DMS 273 treated with DMSO at 0.1 percent for 48 hours (cell line): ENCODE data around the gene KRT10.
"Not testable (repeated sequence)": the region's sequence is repeated elsewhere in the genome, so short reads cannot be mapped to it uniquely, and the experiment has no call there.

Experiments
- DNase-seq: peaks from one replicate; lab custom pipeline; 2025; lab: John Stamatoyannopoulos, UW

The KRT10 gene

GRCh38 chr17:40832840-40833239 is 10.4 kb upstream of the KRT10 start:
- DNase-seq, result no peak

DNA sequence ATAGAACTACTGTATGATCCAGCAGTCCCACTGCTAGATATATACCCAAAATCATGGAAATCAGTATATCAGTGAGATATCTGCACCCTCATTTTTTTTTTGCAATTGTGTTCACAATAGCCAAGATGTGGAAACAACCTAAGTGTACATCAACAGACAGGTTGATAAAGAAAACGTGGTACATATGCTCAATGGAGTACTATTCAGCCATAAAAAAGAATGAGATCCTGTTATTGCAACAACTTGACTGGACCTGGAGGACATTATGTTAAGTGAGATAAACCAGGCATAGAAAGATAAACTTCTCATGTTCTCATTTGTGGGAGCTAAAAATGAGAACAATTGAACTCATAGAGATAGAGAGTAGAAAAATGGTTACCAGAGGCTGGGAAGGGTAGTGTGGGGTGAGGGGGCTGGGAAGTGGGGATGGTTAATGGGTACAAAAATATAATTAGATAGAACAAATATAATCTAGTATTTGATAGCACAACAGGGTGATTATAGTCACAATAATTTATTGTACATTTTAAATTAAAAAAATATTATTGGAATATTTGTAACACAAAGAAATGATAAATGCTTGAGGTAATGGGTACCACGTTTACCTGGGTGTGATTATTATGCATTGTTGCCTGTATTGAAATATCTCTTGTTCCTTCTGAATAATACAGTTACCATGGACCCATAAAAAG is 7.8 kb upstream of the KRT10 start:
- DNase-seq, result no peak

DNA sequence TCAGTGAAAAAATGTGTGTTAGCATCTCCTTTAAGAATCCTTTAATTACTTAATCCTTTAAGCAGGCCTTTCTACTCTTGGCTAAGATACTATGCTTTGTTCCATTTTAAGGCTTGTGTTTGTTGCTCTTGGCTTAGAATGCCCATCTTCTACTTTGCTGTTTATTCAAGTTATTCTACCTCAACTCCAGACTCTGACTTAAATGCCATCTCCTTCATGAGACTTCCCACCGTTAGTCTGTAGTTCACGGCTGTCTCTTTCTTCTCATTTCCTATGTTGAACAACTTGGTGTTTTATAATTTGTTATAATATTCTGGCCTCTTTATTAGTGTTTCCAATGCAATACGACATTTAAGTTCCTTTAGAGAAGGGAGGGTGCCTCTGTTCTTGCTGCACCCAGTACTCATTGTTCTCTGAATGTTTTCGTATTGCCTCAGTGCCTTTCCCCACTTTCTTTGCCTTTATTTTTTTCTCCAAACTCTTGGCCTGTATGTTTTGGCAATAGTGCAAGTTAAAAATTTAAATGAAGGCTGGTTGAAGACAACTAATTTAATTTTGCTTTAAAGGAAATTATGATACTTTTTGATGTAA is 6.1 kb upstream of the KRT10 start:
- no peak for DNase-seq

DNA sequence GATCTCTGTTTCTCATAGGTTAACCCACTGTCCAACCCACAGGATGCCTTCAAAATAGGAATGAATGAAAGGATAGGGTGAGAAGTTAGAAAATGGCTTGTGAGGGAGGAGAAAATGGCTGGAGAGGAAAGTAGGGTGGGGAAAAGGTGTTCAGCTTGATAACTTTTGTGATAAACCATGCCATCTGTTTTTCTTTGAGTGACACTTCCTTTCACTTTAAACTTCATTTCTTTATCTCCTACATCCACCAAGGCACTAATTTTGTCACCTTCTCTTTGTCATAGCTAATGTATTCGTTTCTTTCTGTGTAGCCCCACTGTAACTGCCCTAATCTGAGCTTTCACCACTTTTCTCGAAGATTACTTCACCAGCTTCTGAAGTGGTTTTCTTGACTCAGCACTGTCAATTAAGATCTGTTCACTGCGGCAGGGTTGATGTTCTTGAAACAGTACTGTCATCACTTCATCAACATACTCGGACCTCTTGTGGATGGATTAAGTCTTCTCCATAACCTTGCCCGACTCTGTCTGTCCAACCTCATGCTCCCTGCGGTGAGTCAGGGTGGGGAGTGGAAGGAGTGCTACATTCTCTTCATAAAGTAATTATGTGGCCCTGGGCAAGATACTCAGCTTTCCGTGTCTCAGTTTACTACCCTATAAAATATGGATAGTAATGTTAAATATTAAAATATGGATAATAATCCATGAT is 5.5 kb upstream of the KRT10 start:
- no peak for DNase-seq

DNA sequence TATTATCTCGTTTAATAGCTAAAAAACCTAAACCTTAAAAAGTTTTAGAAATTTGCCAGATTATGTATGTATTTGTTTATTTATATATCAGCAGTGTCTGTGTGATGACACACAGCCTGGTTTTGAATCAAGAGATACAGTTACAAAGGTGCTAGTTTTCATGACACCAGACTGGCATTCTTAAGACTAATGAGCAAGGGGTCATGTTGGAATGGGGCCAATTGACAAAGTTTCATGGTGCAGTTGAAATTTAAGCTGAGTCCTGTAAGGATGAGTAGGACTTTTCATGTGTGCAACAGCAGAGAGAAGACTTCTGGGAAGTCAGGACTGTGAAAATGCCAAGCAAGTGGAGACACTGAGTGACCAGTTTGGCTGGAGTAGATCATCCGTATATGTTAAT is 3.2 kb upstream of the KRT10 start:
- DNase-seq, result no peak

- DNase-seq, result no peak
Observed at GRCh38 chr17:40824015-40824832, 1.8 kb upstream of the KRT10 start.

GRCh38 chr17:40821536-40821935 is 878 bp downstream of the KRT10 start:
- no peak for DNase-seq

GRCh38 chr17:40820228-40820838 is 2.1 kb downstream of the KRT10 start:
- DNase-seq, result no peak

DNA sequence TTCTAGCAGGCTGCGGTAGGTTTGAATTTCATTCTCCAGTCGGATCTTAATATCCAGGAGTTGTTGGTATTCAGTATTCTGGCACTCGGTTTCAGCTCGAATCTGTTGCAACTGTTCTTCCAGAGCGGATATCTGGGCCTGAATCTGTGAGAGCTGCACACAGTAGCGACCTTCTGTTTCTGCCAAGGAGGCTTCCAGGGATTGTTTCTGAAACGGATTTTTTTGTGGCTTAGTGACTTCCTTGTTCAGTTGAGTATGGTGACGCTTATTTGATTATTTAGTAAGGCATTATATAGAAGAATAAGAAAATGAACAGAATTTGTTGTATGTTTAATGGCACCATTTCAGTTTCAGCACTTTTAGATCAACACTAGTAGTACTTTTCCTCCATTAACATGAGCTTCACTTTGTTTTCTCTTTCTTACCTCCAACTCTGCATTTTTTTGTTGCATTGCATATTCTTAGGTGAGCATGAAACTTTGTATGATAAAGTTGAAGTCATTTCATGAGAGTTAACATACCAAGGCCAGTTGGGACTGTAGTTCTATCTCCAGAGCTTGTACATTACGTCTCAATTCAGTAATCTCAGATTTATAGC is 2.8 kb downstream of the KRT10 start:
- DNase-seq, result no peak

DNA sequence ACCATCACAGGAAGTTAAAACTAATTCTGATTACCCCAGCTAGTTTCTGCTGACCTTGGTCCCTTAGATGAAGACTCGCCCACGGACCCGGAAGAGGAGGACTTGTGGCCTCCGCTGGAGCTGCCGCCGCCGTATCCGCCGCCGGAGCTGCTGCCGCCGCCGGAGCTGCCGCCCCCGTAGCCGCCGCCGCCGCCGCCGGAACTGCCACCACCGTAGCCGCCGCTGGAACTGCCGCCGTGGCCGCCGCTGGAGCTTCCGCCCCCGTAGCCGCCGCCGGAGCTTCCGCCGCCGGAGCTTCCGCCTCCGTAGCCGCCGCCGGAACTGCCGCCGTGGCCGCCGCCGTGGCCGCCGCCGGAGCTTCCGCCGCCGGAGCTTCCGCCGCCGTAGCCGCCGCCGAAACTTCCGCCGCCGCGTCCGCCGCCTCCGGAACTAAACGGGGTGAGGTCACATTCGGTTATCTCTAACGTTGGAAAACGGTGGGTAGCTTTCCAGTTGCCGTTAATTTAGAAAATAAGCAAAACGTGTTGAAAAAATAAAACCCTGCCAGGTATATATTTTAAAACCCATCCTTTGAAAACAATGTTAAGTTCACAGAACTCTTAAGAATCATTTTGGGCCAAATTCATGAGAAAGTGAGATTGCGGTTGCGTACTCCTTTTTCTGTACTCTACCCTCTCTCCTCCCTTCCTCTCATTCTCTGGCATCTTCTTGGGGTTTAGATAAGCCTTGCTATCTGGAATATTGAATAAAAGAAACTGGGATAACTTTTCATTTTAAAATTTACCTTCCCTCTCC is 3.5 kb downstream of the KRT10 start:
- peak; percentile 47 for DNase-seq

DNA sequence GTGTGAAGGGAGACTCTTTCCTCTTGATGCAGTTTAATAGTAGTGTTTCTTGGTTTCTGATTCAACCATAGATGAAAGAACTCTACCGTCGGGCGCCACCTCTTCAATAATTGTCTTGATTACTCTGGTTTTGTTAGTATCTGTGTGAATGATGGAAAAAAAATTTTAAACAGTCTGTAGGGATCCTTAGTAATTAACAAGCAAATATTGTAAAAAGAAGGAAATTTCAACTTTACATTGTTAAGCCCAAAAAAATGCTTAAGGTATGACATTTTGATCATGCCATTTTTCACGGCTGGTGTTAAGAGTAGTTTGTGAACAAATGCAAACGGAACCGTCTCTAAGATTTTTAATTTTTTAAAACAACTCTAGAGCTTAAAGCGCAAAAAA is 4.1 kb downstream of the KRT10 start:
- DNase-seq, result no peak

- DNase-seq, result no peak
Observed at GRCh38 chr17:40817103-40817682, 5.2 kb downstream of the KRT10 start.

- DNase-seq, result no peak
Observed at GRCh38 chr17:40816569-40816968, 5.8 kb downstream of the KRT10 start.

DNA sequence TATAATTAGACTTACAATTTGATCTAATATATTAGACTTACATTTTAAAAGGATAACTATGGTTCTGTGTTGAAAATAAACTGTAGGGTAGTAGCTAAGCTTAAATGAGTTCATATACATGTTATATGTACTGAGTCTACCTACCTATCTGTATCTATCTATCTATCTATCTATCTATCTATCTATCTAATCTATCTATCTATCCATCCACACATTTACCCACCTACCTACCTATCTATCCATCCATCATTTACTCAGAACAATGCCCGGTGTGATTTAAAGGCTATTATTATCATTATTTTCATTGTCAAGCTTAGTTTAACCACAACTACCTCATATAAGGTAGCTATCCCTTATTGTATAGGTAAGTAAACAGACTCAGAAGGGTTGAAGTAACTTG is 7.0 kb downstream of the KRT10 start:
- no peak for DNase-seq

- DNase-seq, result not testable (repeated sequence)
Observed at GRCh38 chr17:40814657-40815056, 7.8 kb downstream of the KRT10 start.

GRCh38 chr17:40813804-40814203 is 8.6 kb downstream of the KRT10 start:
- DNase-seq, result no peak

DNA sequence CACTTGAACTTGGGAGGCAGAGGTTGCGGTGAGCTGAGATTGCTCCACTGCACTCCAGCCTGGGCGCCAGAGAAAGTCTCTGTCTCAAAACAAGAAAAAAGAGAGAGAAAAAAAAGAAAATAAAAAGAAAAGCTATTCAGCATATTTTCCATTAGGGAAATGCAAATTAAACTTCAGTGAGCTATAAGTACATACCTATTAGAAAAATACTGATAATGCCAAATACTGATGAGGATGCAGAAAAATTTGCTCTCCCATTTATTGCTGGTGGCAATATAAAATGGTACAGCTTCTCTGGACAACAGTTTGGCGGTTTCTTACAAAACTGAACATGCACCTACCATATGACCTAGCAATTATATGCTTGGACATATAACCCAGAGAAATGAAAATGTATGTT is 9.8 kb downstream of the KRT10 start:
- DNase-seq, result no peak

- no peak for DNase-seq
Observed at GRCh38 chr17:40810494-40810893, 11.9 kb downstream of the KRT10 start.

DNA sequence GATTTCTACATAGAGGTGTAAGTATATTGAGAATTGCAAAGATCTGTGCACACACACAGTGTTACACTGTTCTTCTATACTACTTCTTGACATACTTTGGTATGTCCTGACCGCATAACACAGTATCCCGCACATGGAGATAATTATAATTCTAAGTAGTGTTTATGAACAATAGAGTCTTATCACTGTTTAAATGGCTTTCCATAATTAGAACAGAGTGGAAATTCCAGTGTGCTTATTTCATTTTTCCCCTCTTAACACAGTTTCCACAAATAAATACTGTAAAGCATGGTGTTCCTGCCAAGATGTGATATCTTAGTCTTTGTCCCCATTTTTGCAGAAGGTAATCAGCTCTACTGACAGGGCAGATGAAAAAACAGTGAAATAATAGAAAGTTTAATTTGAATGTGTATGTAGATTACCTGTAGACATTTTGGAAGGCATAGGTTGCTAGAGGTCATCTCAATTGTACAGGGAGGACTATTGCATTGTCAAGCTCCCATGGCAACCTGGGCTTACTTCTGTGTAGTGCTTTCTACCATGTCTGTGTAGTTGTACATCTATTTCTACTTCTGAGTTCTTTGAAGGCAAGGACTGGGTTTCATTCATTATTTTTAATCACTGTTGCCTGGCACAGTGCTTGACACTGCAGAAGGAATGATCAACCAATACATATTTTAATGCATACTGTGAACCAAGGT is 12.5 kb downstream of the KRT10 start:
- DNase-seq, result no peak

GRCh38 chr17:40806131-40806530 is 16.3 kb downstream of the KRT10 start:
- no peak for DNase-seq
